Activated T-cell treated with anti-CD3 and anti-CD28 coated beads, Interleukin-2, amount 50 U/mL, for 4 hours (primary cell): ENCODE measurements around the gene AKT3. TPM values are rescaled to one million over a fixed set of nuclear protein-coding genes. Genes with fewer than 3 reads are reported as not detected.

Experiments
- ATAC-seq, 2 donors: fragments of 200-7000 bp; cut with Tn5 transposase; one replicate each; pipeline ENCODE4 v1.10.0; 2021
- DNase-seq: peaks from one replicate; pipeline ENCODE4 v3.0.0-alpha.2; 2020
- H3K27me3 Mint-ChIP-seq: one replicate; pipeline ENCODE4 v1.8.0; 2021; ENCODE audit warnings: low read depth, mixed read lengths
- H3K36me3 Mint-ChIP-seq: one replicate; pipeline ENCODE4 v1.8.0; 2022; ENCODE audit warnings: mixed read lengths; ENCODE audit not compliant: insufficient read depth
- H3K4me1 Mint-ChIP-seq: one replicate; pipeline ENCODE4 v1.8.0; 2021; ENCODE audit warnings: low read depth, mixed read lengths
- H3K4me3 Mint-ChIP-seq: one replicate; pipeline ENCODE4 v1.8.0; 2021; ENCODE audit warnings: mild to moderate bottlenecking, moderate library complexity, mixed read lengths
- H3K9me3 Mint-ChIP-seq: one replicate; pipeline ENCODE4 v1.8.0; 2021; ENCODE audit warnings: mixed read lengths
- total RNA-seq, 3 donors: library from RNA; stranded (reverse); gene quantifications; one replicate each; pipeline ENCODE4 v1.2.1, GENCODE V29; 2021

The AKT3 gene
- total RNA-seq, 3 donors from 2014 or later = 17.9 to 19.1 (median 18.3) TPM

DNA sequence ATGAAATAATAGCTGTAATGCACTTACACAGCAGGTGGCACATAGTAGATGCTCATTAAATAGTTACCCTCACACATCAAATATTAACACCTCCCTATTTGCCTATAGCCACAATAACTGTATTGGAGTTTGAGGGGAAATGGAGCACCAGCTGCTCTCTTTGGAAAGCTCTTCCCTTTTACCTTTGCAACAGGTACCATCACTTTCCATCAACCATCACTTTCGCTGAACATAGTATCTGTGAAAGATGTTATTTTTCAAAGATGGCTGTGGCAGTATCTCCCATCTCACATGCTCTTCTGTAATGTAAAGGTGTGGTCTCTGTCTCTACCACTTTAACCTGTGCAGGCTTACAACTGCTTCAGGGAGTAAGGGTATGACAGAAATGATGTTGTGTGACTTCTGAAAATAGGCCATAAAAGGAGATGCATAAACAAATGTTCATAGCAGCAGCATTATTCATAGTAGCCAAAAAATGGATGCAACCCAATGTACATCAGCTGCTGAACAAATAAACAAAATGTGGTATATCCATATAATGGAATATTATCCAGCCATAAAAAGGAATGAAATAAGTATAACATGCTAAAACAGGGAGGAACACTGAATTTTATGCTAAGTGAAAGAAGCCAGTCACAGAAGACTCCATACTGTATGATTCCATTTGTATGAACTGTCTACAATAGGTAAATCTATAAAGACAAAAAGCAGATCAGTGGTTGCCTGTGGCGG lies 288.3 kb downstream of the AKT3 start:
- no peak for DNase-seq
- H3K9me3 Mint-ChIP-seq = peaks cover 7% of the 10 kb centered on the region
- H3K36me3 Mint-ChIP-seq = peaks cover 28% of the 10 kb centered on the region
- H3K27me3 Mint-ChIP-seq = no peaks in the 10 kb centered on the region
- peaks cover 2% of the 10 kb centered on the region for H3K4me1 Mint-ChIP-seq
- H3K4me3 Mint-ChIP-seq = no peak overlapping the region
- no peak for ATAC-seq

DNA sequence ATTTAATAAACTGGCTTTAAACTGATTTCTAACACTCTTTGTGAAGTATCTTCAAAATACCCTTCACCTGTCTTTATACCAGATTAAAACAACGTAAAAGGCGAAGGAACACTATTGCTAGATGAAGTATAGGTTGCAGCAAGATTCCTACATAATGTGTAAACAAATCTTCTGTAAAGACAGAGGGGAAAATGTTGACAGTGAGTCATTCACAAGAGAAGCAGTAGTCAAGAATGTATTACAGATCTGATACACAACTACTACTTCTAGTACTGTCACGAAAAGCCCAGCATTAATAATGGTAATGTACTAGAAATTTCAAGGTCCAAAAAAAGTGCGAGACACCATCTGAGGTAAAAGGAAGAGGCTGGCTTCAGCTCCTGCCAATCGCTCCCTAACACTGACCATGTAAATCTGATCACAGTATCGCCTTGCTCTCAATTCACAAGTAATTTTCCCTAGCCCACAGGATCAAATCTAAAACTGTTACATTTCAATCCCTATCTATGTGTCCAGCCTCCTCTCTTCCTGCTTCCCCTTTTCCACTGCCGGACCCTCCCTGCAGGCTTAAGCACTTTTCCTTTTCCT lies 290.4 kb downstream of the AKT3 start:
- no peak for ATAC-seq
- peaks cover 22% of the 10 kb centered on the region for H3K36me3 Mint-ChIP-seq
- no peak for DNase-seq
- no peak overlapping the region for H3K4me3 Mint-ChIP-seq
- H3K4me1 Mint-ChIP-seq = peaks cover 2% of the 10 kb centered on the region
- H3K27me3 Mint-ChIP-seq = no peaks in the 10 kb centered on the region
- H3K9me3 Mint-ChIP-seq = peaks cover 7% of the 10 kb centered on the region

DNA sequence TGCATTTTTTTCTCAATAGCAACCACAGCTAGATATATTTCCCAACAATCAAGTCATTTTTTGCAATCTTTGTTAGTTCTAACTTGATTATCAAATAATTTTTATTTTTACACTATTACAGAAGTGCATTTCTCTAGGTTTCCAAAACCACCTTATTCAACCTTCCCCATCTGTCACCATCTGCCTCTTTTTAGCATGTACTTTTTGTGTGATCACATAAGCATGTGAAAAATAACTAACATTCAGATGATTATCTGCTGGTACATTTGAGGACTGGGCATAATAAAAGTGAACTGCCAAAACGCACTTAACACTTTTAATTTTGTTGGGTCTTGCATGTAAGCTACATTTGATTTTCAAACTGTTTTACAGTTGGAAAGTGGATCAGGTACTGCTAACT lies 291.5 kb downstream of the AKT3 start:
- Mint-ChIP-seq H3K36me3 (peaks cover 19% of the 10 kb centered on the region), H3K27me3 (no peaks in the 10 kb centered on the region), H3K9me3 (peaks cover 7% of the 10 kb centered on the region), H3K4me3 (no peak overlapping the region), H3K4me1 (peaks cover 2% of the 10 kb centered on the region)
- ATAC-seq = no peak
- no peak for DNase-seq

DNA sequence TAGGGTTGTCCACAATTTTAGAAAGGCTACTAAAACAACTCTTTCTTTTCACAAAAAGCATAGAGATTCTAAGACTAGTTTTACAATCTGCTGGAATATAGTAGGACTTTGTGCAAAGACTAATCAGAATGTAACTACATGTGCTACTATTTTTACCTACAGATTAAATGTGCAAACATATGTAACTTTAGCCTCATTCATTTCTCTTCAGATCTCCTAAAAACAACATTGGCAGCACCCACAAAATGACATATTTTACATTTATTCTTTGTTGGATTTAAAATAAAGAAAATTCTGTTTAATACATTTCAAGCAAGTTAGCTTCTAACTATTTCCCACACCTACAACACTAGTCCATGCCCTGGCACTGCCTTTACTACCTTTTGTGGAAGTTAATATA lies 292.2 kb downstream of the AKT3 start:
- DNase-seq = no peak
- Mint-ChIP-seq H3K9me3 (peaks cover 7% of the 10 kb centered on the region), H3K36me3 (peaks cover 19% of the 10 kb centered on the region), H3K27me3 (no peaks in the 10 kb centered on the region), H3K4me3 (no peak overlapping the region), H3K4me1 (peaks cover 2% of the 10 kb centered on the region)
- no peak for ATAC-seq

DNA sequence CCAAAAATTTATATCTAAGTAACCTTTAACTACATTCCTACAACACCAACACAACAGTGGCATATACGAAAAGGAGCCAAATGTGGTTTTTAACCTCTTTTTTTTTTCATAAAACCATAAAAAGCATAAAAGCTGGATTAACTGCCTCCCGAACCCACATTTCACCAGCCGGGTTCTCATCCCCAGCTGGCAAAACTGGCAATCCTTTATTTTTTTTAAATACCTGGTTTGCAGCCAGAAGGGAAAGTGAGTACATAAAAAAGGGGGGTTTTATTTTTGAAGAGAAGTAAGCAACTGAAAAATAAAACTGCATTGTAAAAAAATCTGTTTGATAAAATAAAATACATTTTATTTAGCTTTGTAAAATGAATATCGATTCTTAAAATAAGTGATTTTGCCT lies 295.4 kb downstream of the AKT3 start:
- no peaks in the 10 kb centered on the region for H3K4me1 Mint-ChIP-seq
- peaks cover 13% of the 10 kb centered on the region for H3K36me3 Mint-ChIP-seq
- no peak overlapping the region for H3K4me3 Mint-ChIP-seq
- no peaks in the 10 kb centered on the region for H3K27me3 Mint-ChIP-seq
- no peak for ATAC-seq
- DNase-seq = no peak
- H3K9me3 Mint-ChIP-seq = no peaks in the 10 kb centered on the region

DNA sequence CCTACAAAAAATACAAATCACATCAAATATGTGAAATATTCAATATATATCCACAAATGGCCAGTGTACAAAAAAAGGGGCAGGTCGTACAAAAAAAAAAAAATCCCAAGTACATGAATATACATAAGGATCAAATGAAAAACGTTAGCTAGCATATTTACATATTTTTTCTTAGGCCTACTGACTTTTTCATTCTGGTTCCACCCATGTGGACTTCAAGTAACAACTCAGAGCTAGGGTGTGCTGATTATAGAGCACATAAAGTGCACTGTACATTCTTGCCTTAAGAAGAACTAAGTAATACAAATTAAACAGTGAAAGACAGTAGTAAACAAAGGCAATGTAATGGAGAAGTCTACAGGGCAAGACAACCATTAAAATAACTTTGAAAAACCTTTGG lies 297.0 kb downstream of the AKT3 start:
- Mint-ChIP-seq H3K9me3 (no peaks in the 10 kb centered on the region), H3K4me1 (no peaks in the 10 kb centered on the region), H3K4me3 (no peak overlapping the region), H3K27me3 (no peaks in the 10 kb centered on the region), H3K36me3 (peaks cover 16% of the 10 kb centered on the region)
- DNase-seq (no peak), ATAC-seq (no peak)

DNA sequence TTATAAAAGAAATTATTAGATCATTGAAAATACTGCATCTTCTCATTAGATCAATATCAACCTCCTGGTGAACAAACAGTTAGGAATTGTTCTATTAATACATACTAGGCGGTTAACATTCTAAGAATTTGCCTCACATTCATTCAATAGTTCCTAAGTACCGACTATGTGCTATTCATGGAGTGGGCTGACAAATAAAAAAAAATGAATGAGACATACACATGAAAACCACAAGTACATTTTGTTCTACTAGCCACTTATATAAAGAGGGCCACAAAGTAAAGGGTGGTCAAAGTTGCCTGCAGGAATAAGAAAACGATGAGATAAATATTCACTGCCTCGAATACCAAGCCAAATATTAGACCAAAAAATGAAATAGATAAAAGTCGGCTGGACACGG lies 299.8 kb downstream of the AKT3 start:
- Mint-ChIP-seq H3K4me1 (no peaks in the 10 kb centered on the region), H3K36me3 (peaks cover 22% of the 10 kb centered on the region), H3K9me3 (no peaks in the 10 kb centered on the region), H3K27me3 (no peaks in the 10 kb centered on the region), H3K4me3 (no peak overlapping the region)
- DNase-seq = no peak
- no peak for ATAC-seq

DNA sequence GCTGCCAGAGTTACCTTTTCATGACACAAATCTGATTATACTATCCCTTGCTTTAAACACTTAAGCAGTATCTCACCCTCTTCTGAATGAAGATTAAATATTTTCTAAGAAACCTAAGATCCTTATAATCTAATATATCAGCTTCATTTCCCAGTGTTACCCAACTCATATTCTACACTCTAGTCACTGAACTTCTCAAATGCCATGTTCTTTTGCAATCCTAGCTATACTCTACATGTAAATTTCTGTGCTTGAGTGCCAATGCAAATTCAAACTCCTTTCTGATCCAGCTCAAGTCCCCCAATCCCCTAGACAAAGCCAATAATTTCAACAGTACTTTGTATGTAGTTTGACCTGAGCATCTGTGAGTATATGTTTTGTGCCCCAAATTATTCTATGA lies 300.3 kb downstream of the AKT3 start:
- Mint-ChIP-seq H3K9me3 (no peaks in the 10 kb centered on the region), H3K36me3 (peaks cover 22% of the 10 kb centered on the region), H3K27me3 (no peaks in the 10 kb centered on the region), H3K4me3 (no peak overlapping the region), H3K4me1 (no peaks in the 10 kb centered on the region)
- no peak for DNase-seq
- ATAC-seq = no peak

DNA sequence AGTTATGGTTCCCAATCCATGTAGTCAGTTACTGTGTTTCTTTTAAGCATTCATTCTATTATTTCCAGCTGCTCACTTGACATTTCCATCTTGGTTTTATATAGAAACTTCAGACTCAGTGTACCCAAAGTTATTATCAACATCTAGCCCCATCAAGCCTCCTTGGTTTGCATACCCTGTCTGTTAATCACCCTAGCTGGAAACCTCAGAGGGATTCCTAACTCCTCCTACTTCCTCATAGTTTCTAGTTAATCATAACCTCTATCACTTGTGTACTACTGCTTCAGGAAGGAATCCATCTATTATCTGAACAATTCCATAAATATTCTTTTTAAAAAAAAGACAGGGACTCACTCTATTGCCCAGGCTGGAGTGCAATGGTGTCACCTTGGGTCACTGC lies 300.9 kb downstream of the AKT3 start:
- no peak for DNase-seq
- Mint-ChIP-seq H3K27me3 (no peaks in the 10 kb centered on the region), H3K9me3 (no peaks in the 10 kb centered on the region), H3K4me1 (no peaks in the 10 kb centered on the region), H3K4me3 (no peak overlapping the region), H3K36me3 (peaks cover 24% of the 10 kb centered on the region)
- ATAC-seq = no peak

DNA sequence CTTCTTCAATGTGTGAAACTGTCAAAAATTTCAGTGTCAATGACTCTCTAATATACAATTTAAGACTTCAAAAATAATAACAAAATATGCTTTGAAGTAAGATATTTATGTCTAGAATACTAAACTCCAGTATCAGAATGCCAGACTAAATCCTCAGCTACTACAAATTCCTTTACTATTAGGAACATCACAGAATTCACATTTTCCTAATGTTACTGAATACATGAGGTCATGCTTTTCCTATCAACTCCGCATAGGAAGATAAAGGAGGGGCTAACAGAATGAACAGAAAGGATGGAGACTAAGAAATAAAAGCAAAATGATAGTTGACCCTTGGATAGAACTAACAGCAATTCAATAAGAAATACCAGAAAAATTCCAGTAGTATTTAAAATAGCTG lies 301.5 kb downstream of the AKT3 start:
- Mint-ChIP-seq H3K9me3 (no peaks in the 10 kb centered on the region), H3K27me3 (no peaks in the 10 kb centered on the region), H3K36me3 (peaks cover 29% of the 10 kb centered on the region), H3K4me1 (no peaks in the 10 kb centered on the region), H3K4me3 (no peak overlapping the region)
- no peak for DNase-seq
- ATAC-seq = no peak

DNA sequence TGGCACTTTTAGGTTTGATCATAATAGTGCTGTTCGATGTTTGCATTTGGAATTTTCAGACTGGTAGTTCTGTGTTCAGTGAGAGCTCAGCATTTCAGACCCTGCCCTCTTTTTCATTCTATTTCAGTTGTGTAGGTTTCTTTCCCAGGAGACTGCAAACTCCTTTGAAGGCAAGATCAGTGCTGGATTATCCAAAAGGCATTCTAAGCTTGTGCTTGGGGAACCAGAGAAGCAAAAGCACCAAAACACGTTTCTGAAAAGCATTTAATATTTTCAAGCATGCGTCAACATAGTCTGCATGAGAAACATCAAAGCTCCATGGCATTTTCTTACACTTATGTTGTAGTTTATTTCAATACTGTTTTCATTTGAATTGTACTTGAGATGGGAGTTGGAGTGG lies 302.2 kb downstream of the AKT3 start:
- Mint-ChIP-seq H3K4me3 (no peak overlapping the region), H3K36me3 (peaks cover 32% of the 10 kb centered on the region), H3K4me1 (no peaks in the 10 kb centered on the region), H3K27me3 (no peaks in the 10 kb centered on the region), H3K9me3 (no peaks in the 10 kb centered on the region)
- DNase-seq (no peak), ATAC-seq (no peak)

DNA sequence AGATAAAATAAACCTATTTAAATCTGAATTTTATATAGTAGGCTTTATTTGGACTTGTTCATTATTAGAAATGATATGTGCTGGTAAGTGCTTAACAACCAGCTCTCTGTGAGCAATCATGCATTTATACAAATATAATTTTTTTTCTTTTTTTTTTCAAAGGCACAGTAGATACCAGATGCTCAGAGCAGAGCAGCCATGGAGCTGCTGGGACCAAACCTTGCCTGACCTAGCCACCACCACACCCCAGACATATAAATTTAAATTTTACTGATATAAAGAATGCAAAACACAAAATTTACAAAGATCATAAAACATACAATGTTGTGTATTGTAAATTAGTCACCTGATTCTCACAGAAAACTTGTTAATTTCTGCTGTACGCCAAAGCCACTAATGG lies 303.6 kb downstream of the AKT3 start:
- ATAC-seq (no peak), DNase-seq (no peak)
- H3K4me1 Mint-ChIP-seq = no peaks in the 10 kb centered on the region
- no peak overlapping the region for H3K4me3 Mint-ChIP-seq
- H3K36me3 Mint-ChIP-seq = peaks cover 32% of the 10 kb centered on the region
- H3K9me3 Mint-ChIP-seq = no peaks in the 10 kb centered on the region
- H3K27me3 Mint-ChIP-seq = no peaks in the 10 kb centered on the region

DNA sequence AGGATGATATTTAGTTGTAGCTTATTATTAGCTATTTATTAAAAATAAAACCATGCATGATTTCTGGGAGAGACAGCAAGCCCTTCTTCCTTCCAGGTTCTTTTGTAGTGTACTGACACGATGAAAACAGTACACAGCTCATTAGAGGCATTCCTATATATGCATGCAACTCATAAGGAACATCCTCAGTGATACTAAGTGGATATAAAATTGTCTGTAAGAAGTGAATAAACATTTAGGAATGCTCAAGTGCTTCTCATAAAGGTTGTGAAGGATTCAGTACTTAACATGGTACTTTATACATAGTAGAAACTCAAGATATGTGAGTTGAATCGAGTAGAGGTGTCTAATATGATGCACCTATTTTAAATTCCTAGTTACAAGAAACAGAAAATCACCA lies 306.5 kb downstream of the AKT3 start:
- no peak for DNase-seq
- ATAC-seq = no peak
- H3K27me3 Mint-ChIP-seq = no peaks in the 10 kb centered on the region
- H3K36me3 Mint-ChIP-seq = peaks cover 29% of the 10 kb centered on the region
- H3K4me1 Mint-ChIP-seq = no peaks in the 10 kb centered on the region
- H3K4me3 Mint-ChIP-seq = no peak overlapping the region
- H3K9me3 Mint-ChIP-seq = no peaks in the 10 kb centered on the region

DNA sequence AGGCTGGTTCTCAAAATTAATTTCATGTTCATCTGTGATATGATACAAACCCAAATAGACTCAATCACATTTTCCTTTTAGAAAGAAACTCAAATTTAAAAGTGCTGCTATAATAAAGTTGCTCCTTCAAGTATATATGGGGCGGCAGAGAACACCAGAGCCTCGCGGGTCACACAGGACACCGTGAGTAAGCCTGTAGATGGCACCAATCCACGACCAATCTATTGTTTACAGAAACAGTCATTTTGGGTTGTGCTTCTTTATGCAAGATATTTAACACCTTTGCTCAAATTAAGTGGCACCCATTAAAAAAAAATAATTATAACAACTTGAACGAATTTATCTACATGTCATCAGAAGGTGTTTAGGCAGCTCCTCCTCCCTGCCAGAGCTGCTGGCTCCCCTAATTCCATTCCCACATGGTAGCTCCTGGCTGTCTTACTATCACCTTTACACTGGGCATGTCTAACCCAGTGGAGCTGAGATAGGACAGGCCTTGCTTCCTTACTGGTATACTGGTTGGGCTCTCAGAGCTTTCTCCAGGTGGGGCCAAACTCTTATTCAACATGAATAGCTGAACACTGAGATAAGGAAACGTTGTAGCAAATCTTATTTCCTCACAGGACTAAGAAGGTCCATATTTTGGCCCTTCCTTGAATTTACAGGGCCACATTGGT lies 307.2 kb downstream of the AKT3 start:
- DNase-seq (no peak), ATAC-seq (no peak)
- Mint-ChIP-seq H3K4me3 (no peak overlapping the region), H3K9me3 (no peaks in the 10 kb centered on the region), H3K36me3 (peaks cover 31% of the 10 kb centered on the region), H3K27me3 (no peaks in the 10 kb centered on the region), H3K4me1 (no peaks in the 10 kb centered on the region)

DNA sequence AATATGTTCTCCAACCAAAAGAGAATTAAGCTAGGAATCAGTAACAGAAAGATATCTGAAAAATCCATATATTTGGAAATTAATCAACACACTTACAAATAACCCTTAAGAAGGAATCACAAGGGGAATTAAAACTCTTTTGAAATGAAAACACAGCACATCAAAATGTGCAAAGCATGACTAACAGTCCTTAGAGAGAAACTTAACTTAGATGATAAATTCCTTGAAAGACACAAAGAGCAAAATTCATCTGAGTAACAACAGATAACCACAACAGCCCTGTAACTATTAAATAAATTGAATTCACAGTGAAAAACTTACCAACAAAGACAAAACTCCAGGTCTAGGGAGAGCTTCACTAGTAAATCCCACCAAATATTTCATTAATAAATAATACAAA lies 310.4 kb downstream of the AKT3 start:
- H3K27me3 Mint-ChIP-seq = no peaks in the 10 kb centered on the region
- ATAC-seq (no peak), DNase-seq (no peak)
- no peaks in the 10 kb centered on the region for H3K4me1 Mint-ChIP-seq
- no peaks in the 10 kb centered on the region for H3K9me3 Mint-ChIP-seq
- H3K36me3 Mint-ChIP-seq = peaks cover 34% of the 10 kb centered on the region
- H3K4me3 Mint-ChIP-seq = no peak overlapping the region
